Measurements from ENCODE around the gene RAD18. TPM values are rescaled to one million over a fixed set of nuclear protein-coding genes. Genes with fewer than 3 reads are reported as not detected.

RAD18 gene
- total RNA-seq, 1 donor from 2014 or later, result 3.8 TPM

- DNase-seq (ENCODE audit: low spot score), result no peak
- no peak for ATAC-seq
Measured at GRCh38 chr3:8870134-8870533, 93.1 kb downstream of the RAD18 start.

DNA sequence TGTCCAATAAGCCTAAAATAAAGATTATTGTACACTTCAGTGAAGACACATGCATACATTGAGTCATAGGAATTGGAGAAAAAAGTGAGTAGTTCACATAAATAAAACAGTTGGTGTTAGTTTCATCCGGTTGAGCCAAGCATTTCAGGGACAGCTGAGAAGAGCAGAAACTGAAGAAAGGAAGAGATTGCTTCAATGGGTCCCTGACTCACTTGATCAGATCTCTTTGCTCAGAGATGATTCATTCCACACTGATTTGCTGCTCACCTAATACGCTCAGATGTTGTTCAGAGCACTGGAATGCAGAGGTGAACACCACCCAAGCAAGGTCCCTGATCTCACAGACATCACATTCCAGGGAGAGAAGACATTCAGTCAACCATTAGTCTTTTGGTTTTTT is 93.7 kb downstream of the RAD18 start:
- ATAC-seq (no peak), DNase-seq (ENCODE audit: low spot score) (no peak)

- no peak for ATAC-seq
- DNase-seq (ENCODE audit: low spot score), result no peak
Measured at GRCh38 chr3:8868996-8869395, 94.3 kb downstream of the RAD18 start.

GRCh38 chr3:8867646-8868045 is 95.6 kb downstream of the RAD18 start:
- DNase-seq (ENCODE audit: low spot score) (no peak), ATAC-seq (no peak)

DNA sequence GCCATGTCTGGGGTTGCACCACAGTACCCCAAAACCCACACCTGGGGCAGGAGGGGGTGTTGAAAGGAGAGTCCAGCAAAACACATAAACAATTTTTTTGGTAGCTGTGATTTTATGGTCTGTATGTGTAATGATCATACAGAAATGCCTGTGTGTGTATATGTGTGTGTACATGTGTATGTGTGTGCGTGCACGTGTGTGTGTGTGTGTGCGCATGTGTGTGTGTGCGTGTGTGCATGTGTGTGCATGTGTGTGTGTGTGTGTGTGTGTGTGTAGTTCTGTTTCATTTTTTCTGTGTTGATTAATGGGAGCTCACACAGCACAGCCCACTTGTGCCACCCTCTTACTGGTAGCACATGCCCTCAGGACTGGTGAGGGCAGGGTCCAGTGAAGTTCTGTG is 97.6 kb downstream of the RAD18 start:
- DNase-seq (ENCODE audit: low spot score) (no peak), ATAC-seq (no peak)

DNA sequence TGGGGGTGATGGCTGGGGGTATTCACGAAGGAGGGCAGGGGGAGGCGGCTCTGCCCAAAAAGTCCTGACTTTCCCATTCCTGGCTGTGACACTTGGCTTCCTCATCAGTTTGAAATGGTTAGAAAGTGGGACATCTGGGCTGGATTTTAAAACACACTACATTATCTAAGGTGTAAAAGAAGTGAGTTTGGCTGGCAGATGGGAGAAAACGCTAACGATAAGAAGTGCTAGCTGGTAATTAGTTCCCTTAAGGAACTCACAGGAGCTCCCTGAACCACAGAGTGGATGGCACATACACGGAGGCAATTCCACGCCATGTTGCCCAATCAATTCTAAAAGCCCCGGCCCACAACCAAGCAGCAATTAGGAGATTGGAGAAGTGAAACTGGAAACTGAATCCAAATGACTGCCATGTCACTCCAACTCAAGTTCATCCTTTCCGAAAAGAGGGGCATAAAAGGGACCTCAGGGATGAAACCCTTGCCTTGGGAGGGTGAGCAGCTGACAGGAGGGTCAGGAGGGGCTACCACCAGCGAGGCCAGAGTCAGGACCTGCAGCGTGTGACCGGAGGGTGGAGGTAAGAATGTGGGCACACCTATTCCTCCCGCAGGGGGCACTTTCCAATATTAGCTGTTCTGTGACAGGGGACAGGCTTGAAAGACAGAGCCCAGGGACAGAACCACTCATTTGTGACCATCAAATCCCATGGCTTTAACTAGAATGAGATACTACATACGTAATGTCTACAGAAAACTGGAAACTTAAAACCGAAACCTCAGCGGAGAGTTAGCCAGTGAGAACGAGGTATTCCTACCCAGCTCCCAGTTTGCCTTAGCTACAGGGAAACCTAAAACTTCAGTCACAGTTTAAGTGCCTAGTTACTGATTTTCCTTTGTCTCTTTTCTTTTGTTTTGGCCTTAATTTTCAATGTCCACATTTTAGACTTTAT is 98.6 kb downstream of the RAD18 start:
- no peak for ATAC-seq

GRCh38 chr3:8863891-8864290 is 99.4 kb downstream of the RAD18 start:
- DNase-seq (ENCODE audit: low spot score), result no peak

More for the DNA sequence above, 98.6 kb downstream of the RAD18 start:
- no peak for DNase-seq (ENCODE audit: low spot score)

DNA sequence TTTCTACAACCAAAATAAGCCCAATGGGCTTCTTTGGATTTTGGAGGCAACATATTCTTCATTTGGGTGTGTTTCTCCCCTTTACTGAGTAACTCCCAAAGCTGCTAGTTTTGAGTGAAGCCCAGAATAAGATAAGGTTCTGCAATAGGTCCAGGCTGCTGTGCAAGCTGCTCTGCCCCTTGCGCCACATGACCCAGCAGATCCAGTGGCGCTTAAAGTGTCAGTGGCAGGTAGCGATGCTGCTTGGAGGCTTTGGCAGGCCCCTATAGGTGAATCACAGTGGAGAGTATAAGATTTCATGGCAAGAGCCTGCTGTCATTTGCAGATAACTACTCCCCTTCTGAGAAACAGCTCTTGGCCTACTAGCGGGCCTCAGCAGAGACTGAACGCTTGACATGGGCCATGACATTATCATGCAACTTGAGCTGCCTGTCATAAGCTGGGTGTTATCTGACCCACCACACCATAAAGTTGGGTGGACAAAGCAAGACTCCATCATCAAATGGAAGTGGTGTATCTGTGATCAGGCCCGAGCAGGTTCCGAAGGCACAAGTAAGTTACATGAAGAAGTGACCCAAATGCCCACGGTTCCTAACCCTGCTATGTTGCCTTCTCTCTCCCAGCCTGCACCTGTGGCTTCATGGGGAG is 105.4 kb downstream of the RAD18 start:
- ATAC-seq (no peak), DNase-seq (ENCODE audit: low spot score) (no peak)

More at GRCh38 chr3:8863891-8864290, 99.4 kb downstream of the RAD18 start:
- ATAC-seq, result no peak

GRCh38 chr3:8856721-8857120 is 106.6 kb downstream of the RAD18 start:
- no peak for ATAC-seq
- no peak for DNase-seq (ENCODE audit: low spot score)

GRCh38 chr3:8856071-8856470 is 107.2 kb downstream of the RAD18 start:
- no peak for ATAC-seq
- DNase-seq (ENCODE audit: low spot score), result no peak

- DNase-seq (ENCODE audit: low spot score), result no peak
- no peak for ATAC-seq
Measured at GRCh38 chr3:8854656-8855055, 108.6 kb downstream of the RAD18 start.

- no peak for DNase-seq (ENCODE audit: low spot score)
- no peak for ATAC-seq
Measured at GRCh38 chr3:8853081-8853480, 110.2 kb downstream of the RAD18 start.

DNA sequence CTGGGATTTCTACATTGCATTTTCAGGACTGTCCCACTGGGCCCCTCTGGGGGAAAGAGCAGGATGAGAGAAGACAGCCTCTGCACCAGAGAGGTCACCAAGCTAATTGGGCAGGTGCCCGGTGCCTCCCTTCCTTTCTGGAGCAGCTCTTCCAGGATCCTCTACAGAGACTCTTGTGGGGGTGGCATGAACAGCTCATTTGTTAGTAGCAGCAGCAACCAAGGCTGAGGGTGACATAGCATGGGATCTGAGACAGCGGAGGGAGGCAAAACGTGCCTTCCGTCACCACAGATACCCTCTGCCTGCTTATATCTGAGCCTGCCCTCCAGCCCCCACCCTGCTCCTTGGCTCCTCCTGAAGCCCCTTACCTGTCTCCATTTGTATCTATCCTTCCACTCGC is 110.8 kb downstream of the RAD18 start:
- DNase-seq (ENCODE audit: low spot score), result no peak
- no peak for ATAC-seq

DNA sequence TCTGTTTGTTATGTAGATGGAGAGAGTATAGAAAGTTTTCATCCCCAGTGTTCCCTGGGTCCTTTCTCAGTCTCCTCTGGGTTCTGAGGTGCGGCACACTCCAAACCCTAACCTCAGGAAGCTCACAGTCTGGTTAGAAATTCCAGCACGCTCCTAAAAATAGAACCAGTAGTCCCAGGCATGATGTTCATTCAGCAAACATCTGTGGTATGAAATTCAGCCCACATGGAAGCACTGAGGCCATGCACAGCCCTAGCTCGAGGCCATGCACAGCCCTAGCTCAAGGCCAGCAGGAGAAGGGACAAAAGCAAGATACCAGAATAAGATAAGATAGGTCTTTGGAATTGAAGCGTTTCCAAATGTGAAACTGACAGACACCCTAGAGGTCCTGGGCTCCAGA is 111.6 kb downstream of the RAD18 start:
- no peak for ATAC-seq
- no peak for DNase-seq (ENCODE audit: low spot score)

GRCh38 chr3:8848696-8849131 is 114.6 kb downstream of the RAD18 start:
- ATAC-seq, result no peak
- DNase-seq (ENCODE audit: low spot score), result no peak

GRCh38 chr3:8847317-8847716 is 116.0 kb downstream of the RAD18 start:
- DNase-seq (ENCODE audit: low spot score) (no peak), ATAC-seq (no peak)

DNA sequence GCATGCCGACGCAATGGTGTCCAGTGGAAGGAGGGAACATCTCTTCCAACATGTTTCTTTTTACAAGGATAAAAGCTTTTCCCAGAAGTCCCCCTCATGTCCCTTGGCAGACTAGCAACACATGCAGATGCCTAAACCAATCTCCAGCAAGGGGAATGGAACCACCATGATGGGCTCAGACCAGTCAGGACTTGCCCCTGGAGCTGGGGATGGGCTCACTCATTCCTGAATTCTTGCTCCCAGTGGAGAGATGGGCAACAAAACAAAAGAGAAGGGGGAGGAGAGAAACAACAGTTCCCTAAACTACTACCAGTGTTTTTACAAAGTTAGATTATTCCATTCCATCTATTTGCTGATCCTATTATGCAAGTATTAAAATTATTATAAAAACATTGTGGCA is 117.1 kb downstream of the RAD18 start:
- ATAC-seq (no peak), DNase-seq (ENCODE audit: low spot score) (no peak)

DNA sequence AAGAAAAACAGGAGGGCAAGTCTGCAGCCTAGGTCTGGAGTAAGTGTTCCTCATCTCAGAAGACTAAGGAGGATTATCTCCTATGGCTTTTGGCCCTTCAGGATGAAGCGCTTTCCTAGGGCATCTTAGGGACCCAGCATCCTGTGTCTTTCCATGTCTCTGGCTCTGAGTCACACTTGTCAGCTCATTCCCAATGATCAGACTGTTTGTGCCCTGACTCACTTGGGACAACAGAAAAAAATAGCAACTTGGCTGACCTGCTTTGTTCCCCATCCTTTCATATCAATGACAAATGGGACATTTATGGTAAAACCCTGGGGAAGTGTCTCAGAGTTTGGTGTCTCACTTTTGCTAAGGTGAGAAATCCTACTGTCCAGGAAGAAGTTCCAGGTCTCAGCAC is 117.6 kb downstream of the RAD18 start:
- no peak for DNase-seq (ENCODE audit: low spot score)
- ATAC-seq, result no peak

DNA sequence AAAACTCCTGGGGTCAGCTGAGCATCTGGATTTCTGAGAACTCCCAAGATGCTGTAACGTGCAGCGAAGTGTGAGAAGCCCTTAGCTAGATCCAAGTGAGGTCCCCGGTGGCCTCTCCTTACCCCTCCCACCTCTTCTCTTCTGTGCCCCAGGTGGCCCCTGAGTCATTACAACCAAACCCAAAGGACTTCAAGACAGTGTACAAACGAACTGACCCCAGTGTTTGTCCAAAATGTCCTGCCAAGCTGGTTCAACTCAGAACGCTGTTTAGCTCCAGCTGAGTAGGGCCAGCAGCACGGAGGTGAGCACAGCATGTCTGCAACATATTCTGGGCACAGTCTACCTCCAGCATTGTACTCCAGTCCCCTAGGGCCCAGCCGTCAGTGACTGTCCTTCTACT is 119.9 kb downstream of the RAD18 start:
- DNase-seq (ENCODE audit: low spot score), result no peak
- ATAC-seq, result no peak

GRCh38 chr3:8842293-8842692 is 121.0 kb downstream of the RAD18 start:
- ATAC-seq, result no peak
- no peak for DNase-seq (ENCODE audit: low spot score)

- ATAC-seq (no peak), DNase-seq (ENCODE audit: low spot score) (no peak)
Measured at GRCh38 chr3:8841472-8841871, 121.8 kb downstream of the RAD18 start.

GRCh38 chr3:8840556-8840955 is 122.7 kb downstream of the RAD18 start:
- DNase-seq (ENCODE audit: low spot score) (no peak), ATAC-seq (no peak)
